PFSK-1 (cell line): ENCODE results near the gene OPA1.

Experiments
- FOXP2 ChIP-seq: optimal IDR thresholded peaks from 2 replicates; pipeline ENCODE3; 2011; ENCODE audit warnings: borderline replicate concordance, control low read depth, inconsistent platforms; ENCODE audit not compliant: insufficient read depth; ENCODE audit errors: extremely low read length, extremely low read depth
- POLR2AphosphoS5 ChIP-seq: IDR thresholded peaks from 2 replicates; pipeline ENCODE4 v1.6.1; 2012; ENCODE audit warnings: low read depth, mild to moderate bottlenecking, control low read depth, low read length, moderate library complexity
- SIN3A ChIP-seq: IDR thresholded peaks from 2 replicates; pipeline ENCODE4 v1.6.1; 2012; ENCODE audit warnings: mild to moderate bottlenecking, low read length, moderate library complexity, borderline replicate concordance; ENCODE audit not compliant: insufficient read depth
- TAF1 ChIP-seq: IDR thresholded peaks from 2 replicates; pipeline ENCODE4 v1.6.1; 2012; ENCODE audit warnings: low read length, control low read depth, borderline replicate concordance; ENCODE audit not compliant: insufficient read depth
- TF ChIP-seq, protein P1 (sequence below), 2 experiments: IDR thresholded peaks; 2 replicates each; pipeline versions ENCODE4 v1.6.1 to v1.8.0; 2011 to 2012; ENCODE audit warnings: low read depth in 2 of 2, low read length in 2 of 2, control low read depth in 1 of 2, inconsistent platforms in 1 of 2, mild to moderate bottlenecking in 1 of 2, moderate library complexity in 1 of 2; ENCODE audit not compliant: insufficient read depth in 1 of 2

OPA1 gene

GRCh38 chr3:193719735-193720134 is 126.7 kb downstream of the OPA1 start:
- TF ChIP-seq TAF1 (no peak), POLR2AphosphoS5 (no peak), FOXP2 (no peak), SIN3A (no peak)
- TF ChIP-seq, protein P1, sequence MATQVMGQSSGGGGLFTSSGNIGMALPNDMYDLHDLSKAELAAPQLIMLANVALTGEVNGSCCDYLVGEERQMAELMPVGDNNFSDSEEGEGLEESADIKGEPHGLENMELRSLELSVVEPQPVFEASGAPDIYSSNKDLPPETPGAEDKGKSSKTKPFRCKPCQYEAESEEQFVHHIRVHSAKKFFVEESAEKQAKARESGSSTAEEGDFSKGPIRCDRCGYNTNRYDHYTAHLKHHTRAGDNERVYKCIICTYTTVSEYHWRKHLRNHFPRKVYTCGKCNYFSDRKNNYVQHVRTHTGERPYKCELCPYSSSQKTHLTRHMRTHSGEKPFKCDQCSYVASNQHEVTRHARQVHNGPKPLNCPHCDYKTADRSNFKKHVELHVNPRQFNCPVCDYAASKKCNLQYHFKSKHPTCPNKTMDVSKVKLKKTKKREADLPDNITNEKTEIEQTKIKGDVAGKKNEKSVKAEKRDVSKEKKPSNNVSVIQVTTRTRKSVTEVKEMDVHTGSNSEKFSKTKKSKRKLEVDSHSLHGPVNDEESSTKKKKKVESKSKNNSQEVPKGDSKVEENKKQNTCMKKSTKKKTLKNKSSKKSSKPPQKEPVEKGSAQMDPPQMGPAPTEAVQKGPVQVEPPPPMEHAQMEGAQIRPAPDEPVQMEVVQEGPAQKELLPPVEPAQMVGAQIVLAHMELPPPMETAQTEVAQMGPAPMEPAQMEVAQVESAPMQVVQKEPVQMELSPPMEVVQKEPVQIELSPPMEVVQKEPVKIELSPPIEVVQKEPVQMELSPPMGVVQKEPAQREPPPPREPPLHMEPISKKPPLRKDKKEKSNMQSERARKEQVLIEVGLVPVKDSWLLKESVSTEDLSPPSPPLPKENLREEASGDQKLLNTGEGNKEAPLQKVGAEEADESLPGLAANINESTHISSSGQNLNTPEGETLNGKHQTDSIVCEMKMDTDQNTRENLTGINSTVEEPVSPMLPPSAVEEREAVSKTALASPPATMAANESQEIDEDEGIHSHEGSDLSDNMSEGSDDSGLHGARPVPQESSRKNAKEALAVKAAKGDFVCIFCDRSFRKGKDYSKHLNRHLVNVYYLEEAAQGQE (IDR thresholded peaks at IDR 0.05; ENCODE audit: insufficient read depth in 1 of 2, low read depth in 2 of 2, low read length in 2 of 2), result no peak

DNA sequence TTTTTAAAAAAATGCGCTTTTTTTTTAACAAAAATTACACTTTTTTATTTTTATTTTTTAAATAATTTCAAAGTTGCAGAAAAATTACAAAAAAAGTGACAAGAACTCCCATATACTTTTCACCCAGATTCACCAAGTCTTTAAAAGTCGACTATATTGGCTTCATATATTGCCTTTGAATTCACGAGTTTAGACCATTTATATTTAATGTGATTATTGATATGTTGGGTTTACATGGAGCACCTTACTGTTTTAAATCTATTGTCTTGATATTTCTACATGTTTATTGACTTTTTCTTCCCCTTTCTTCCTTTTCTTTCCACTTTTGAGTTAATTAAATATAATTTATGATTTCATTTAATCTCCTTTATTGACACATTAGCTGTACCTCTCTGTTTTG is 127.2 kb downstream of the OPA1 start:
- TF ChIP-seq TAF1 (no peak), FOXP2 (no peak), SIN3A (no peak), POLR2AphosphoS5 (no peak)
- TF ChIP-seq, protein P1 (IDR thresholded peaks at IDR 0.05; ENCODE audit: insufficient read depth in 1 of 2, low read depth in 2 of 2, low read length in 2 of 2), result no peak

DNA sequence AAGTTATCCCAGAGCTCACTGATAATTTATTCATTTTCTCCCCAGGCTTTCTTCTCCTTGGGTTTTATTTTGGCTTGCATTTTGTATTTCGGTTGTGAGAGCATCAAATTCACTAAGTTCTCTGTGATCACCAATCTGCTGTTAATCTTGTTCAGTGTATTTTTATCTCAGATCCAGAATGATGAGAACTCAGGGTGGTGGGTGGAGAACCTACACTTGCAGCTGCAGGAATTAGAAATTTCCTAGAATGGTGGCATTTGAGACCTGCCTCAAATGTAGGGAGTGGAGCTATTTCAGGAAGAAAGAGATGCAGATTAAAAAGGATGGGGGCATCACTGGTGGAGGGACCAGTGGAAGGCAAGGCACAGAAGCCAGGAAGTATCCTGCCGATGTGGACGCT is 129.6 kb downstream of the OPA1 start:
- no peak for TF ChIP-seq SIN3A

DNA sequence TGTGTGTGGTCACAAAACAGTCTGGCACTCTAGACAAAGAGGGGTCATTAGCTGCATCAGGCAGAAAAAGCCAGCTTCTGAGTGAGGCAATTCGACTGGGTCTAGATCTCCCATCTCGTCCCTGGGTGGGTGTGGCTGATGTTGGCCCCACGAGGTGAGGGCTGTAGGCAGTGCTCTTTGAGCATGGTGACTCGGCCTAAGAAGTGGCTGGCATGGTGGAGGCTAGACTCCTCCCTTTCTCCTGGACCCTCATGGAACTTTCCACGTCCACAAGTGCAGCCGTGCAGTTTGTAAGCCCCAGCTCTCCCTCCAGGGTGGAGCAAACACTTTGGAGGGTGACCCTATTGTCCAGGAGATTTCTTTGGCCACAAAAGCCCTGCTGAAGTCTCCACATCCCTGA is 134.1 kb downstream of the OPA1 start:
- no peak for TF ChIP-seq TAF1
- no peak for TF ChIP-seq SIN3A
- no peak for TF ChIP-seq FOXP2
- TF ChIP-seq, protein P1 (IDR thresholded peaks at IDR 0.05; ENCODE audit: insufficient read depth in 1 of 2, low read depth in 2 of 2, low read length in 2 of 2), result no peak
- TF ChIP-seq POLR2AphosphoS5, result no peak

DNA sequence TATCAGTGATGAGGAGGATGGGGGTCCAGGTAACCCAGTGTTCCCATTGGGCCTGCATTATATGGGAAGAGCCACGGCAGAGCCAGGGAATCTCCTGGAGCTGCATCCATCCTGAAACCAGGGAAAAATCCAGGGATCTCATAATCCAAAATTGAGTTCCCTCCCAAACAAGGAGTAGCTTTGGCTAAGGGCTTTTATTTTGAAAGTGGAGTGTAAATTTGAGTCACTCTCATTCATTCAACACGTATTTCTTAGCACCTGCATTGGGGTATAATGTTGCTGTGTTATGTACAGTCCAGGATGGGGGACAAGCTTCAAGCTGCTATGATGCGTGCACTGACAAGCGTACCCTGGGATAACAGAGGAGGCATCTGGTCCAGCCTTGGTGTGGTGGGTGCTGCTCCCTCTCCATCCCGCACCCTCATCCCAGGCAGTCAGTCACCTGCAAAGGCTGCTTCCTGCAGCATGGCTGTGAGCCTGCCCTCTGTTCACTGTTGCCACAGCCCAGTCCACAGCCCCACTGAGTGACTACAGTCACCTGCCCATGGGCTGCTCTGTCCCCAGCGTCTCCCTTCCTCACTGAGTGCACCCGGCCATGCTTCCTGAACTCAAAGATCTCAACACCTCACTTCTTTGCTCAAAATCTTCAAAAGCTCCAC is 135.6 kb downstream of the OPA1 start:
- TF ChIP-seq TAF1, result no peak

GRCh38 chr3:193729088-193729465 is 136.1 kb downstream of the OPA1 start:
- TF ChIP-seq FOXP2, result no peak

- no peak for TF ChIP-seq FOXP2
- TF ChIP-seq, protein P1 (IDR thresholded peaks at IDR 0.05; ENCODE audit: insufficient read depth in 1 of 2, low read depth in 2 of 2, low read length in 2 of 2), result no peak
- no peak for TF ChIP-seq SIN3A
- TF ChIP-seq TAF1, result no peak
- no peak for TF ChIP-seq POLR2AphosphoS5
These were observed 136.6 kb downstream of the OPA1 start for GRCh38 chr3:193729601-193730000.
